G401.6 (cell line): ENCODE data around the gene PHF14.
"Not testable (repeated sequence)": the region's sequence is repeated elsewhere in the genome, so short reads cannot be mapped to it uniquely, and the experiment has no call there.

Source experiments
- FAIRE-seq: peaks from 2 replicates; lab custom pipeline; 2012; peaks lifted over from hg19 to GRCh38; lab: Jason Lieb, UNC

Gene PHF14

DNA sequence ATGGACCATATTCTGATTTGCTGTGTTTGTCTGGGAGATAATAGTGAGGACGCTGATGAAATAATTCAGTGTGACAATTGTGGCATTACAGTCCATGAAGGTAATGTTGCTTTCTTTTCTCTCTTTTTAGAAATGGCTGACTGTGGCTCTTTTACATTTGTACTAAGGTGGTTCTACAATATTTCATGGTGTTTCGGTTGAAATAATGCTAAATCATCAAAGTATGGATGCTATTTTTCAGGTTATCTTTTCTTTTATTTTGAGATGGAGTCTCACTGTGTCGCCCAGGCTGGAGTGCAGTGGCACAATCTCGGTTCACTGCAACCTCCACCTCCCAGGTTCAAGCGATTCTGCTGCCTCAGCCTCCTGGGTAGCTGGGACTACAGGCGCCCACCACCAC lies 17.1 kb downstream of the PHF14 start:
- FAIRE-seq = not testable (repeated sequence)

DNA sequence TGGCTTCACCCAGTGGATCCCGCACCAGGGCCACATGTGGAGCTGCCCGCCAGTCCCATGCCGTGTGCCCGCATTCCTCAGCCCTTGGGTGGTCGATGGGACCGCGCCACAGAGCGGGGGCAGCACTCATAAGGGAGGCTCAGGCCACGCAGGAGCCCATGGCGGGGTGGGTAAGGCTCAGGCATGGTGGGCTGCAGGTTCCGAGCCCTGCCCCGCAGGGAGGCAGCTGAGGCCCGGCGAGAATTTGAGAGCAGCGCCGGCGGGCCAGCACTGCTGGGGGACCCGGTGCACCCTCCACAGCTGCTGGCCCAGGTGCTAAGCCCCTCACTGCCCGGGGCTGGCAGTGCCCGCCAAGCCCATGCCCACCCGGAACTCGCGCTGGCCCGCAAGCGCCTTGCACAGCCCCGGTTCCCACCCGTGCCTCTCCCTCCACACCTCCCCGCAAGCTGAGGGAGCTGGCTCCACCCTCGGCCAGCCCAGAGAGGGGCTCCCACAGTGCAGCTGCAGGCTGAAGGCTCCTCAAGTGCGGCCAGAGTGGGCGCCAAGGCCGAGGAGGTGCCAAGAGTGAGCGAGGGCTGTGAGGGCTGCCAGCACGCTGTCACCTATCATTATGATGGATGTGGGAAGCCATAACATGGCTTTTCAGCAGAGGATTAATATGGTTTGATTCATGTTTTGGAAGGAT lies 22.0 kb downstream of the PHF14 start:
- FAIRE-seq = not testable (repeated sequence)

GRCh38 chr7:10998996-10999757 lies 25.5 kb downstream of the PHF14 start:
- no peak for FAIRE-seq

DNA sequence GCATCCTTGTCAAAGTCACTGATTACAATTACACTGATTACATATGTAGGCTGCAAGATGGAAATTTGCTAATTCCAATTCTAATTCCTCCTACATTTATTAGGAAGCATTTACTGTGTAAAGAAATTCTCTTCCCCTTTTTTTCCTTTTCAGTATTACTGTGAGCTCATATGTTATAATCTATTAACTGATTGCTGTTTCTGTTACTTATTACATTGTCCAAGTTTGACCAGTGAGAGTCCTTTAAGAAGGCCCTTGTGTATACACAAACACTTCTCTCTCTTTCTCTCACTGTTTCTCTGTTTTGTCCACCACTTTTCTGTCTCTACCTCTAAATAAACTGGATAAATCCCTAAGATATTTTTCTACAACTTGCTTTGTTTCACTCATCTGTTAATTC lies 31.5 kb downstream of the PHF14 start:
- peak; percentile 34 for FAIRE-seq

DNA sequence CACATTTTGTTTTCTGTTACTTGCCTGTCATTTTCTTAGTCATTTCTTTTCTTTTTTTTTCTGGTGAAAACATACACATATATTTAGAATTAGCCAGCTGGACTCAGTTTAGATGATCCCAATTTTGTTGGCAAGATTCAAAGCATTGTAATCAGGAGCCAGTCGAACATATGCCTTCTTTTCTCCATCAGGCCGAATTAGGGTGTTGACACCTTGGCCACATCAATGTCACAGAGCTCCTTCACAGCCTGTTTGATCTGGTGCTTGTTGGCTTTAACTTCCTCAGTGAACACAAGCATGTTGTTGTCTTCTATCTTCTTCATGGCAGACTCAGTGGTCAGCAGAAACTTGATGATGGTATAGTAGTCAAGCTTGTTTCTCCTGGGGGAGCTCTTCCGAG lies 32.6 kb downstream of the PHF14 start:
- FAIRE-seq = no peak

DNA sequence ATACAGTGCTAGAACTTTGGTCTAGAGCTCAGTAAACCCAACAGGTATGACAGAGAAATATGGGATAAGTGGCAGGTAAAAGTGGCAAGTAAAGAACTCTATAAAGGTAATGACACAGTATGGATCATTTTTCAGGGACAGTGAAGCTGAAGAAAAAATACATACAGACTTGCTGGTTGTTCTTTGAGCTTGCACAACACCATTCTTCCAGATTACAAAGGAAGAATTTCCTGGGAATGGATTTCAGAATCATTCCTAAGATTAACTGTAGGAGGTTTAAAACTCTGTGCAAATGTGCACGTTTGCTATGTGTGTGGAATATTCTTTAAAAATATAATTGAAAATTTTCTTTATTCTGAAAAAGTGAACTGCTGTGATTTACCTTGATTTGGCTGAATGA lies 36.0 kb downstream of the PHF14 start:
- no peak for FAIRE-seq

- no peak for FAIRE-seq
Measured at GRCh38 chr7:11021468-11021867, 47.8 kb downstream of the PHF14 start.

DNA sequence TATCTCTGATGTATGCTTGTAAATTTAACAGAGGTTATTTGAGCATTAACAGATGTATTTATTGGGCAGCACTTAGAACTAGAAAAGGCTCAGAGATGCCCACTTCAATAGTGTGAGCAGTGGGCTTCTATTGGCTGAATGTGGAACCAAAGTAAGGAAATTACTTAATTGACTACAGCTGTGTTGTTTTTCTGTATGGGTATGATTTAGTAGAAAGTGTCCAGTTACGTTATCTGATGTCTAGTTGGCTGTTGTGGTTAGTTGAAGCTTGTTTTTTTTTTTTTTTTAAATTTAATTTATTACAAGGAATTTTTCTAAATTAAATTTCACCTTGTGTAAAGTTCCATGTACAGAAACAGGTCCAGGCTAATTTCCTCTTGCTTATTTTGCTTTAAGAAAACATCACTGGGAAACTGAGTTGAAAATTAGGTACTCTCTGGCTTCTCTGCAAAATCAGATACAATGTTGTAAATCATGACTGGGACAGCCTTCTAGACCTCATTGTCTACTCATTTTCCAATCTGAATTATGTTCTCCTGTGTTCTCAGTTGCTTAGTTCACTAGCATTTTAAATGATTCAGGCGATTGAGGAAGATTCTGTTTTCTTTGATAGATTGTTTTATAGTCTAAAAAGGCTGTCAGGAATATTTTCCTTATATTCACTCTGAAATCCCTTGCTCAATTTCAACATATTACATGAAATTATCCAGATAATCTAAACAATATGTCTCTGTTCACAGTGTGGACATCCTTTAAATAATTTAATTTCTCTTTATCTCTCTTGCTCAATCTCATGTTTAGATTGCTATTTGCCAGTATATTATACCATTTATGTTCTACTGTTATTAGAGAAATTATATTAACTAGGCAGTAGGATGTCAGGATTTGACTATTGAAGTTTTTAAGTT lies 53.0 kb downstream of the PHF14 start:
- FAIRE-seq = no peak

DNA sequence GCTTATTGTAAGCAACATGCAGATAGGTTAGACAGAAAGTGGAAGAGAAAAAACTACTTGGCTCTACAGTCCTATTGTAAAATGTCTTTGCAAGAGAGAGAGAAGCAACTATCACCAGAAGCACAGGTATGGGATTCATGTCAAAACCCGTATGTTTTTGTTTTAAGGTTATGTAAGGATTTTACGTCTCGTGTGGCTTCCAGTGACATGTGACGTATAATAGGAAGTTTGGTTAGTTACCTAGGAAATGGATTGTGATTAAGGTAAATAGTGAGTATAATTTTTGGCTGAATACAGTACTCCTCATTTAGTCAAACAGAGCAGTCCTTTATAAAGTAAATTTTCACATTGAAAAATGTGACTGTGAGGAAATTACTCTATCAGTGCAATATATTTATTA lies 62.0 kb downstream of the PHF14 start:
- no peak for FAIRE-seq

DNA sequence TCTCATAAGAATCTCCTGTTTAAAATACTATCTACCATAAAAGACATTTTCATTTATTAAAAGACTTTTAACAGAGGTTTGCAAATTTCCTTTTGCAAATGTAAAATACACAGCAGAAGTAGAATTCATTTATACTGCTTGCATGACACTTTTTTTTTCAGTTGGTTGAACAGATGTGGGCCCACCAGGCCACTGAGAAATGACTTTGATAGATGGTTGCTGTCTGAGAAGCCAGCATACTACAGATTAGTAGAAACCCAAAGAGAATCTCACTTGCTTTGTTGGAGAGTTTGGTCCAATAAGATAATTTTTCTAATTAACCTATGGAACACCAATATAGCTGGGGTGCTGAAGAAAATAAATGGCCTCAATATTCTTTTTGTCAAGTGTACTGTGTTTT lies 66.3 kb downstream of the PHF14 start:
- FAIRE-seq = no peak

DNA sequence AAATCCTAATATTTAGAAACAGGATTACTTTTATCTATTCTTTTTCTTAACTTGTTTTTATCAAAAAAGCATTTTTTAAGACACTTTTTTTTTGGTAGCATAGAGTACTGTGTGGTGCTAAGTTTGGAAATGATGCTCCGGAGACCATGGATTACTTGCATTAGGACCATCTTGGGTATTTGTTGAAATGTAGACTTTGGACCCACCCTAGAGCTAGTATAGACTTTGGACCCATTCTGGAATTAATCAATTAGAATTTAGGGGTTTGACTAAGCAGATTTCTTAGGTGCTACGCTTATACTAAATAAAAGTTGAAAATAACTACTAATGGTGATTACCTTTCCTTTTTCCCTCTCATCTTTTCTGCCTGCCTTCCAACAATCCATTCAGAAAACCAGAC lies 80.4 kb downstream of the PHF14 start:
- no peak for FAIRE-seq

GRCh38 chr7:11060893-11061292 lies 87.2 kb downstream of the PHF14 start:
- peak; percentile 40 for FAIRE-seq

GRCh38 chr7:11062110-11062509 lies 88.4 kb downstream of the PHF14 start:
- no peak for FAIRE-seq

DNA sequence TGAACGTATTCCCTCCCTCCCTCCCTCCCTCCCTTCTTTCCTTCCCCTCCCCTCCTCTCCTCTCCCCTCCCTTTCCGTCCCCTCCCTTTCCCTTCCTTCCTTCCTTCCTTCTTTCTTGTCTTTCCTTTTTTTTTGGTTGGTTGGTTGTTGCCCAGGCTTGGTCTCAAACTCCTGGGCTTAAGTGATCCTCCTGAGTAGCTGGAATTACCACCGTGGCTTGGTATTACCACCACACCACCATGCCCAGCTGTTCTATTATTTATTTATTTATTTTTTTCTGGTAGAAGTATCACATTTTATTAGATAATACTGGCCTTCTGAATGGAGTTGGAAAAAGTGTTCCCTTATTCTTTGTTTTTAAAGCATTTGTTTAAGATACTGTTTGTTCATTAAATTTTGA lies 95.9 kb downstream of the PHF14 start:
- no peak for FAIRE-seq

GRCh38 chr7:11077816-11078215 lies 104.1 kb downstream of the PHF14 start:
- peak; percentile 19 for FAIRE-seq

DNA sequence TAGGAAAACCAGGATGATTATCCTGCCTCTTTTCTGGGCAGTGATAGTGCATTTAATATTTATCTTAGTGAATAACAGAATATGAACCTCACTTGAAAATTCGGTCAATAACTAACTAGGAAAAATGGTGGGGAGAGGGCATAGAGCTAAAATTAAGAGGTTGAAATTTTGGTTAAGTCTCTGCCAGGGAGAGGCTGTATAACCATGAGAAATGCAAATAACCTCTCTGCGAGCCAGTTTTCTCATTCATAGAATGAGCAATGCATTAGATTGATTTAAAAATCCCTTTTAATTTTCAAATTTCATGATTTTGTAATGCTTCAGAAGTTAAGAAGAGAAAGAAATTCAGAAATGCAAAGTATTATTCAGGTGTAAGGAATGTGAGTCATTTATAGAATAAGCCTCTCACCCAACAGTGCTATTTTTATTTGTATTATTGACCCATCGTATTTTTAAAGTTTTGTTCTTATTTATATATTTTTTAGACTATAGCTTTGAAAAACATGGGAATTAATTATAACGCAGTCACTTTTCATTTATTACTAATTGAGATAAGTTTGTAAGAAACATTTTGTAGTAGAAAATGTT lies 104.7 kb downstream of the PHF14 start:
- peak; percentile 94 for FAIRE-seq

DNA sequence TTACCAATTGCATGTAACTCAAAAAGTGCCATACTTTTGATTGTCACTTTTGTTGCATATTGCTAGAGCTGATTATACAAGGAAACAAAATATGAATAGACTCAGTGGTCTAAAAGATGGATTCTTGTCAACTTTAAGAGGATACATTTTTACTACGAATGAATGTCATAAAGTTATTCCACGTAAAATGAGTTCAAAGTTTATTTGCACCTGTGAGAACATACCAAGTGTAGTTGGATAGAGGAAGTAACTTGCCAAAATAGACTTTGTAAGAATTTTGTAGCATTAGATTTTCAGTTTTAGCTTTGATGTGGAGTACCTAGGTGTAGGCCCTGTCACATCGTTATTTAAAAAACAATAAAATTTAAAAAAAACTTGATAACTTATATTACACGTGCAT lies 106.2 kb downstream of the PHF14 start:
- peak; percentile 44 for FAIRE-seq

DNA sequence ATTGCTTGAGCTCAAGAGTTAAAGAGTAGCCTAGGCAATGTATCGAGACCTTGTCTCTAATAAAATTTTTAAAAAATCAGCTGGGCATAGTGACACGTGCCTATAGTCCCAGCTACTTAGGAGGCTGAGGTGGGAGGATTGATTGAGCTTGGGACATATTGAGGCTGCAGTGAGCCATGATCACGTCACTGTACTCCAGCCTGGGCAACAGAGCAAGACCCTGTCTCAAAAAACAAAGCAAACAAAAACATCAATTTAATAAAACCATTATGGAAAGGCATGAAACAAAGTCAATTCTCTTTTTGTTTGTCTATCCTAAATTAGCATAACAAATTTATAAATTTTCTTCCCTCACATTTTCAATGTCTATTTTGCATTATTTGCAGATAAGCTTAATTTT lies 108.4 kb downstream of the PHF14 start:
- FAIRE-seq = peak; percentile 61

- FAIRE-seq = no peak
Measured at GRCh38 chr7:11082552-11083213, 109.0 kb downstream of the PHF14 start.

DNA sequence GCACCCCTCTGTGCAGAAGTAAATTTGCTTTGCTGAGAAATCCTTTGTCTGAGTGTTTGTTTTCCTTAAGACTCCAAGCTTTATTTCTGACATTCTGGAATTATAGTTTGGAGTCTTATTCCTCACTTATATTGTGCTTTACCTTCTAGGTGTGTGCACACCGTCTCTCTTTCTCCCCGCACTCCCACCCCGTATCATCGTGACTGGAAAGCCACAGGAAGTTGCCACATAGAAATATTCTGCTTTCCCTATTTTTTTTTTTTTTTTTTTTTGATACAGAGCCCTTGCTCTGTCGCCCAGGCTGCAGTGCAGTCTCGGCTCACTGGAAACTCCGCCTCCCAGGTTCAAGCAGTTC lies 109.5 kb downstream of the PHF14 start:
- FAIRE-seq = no peak

DNA sequence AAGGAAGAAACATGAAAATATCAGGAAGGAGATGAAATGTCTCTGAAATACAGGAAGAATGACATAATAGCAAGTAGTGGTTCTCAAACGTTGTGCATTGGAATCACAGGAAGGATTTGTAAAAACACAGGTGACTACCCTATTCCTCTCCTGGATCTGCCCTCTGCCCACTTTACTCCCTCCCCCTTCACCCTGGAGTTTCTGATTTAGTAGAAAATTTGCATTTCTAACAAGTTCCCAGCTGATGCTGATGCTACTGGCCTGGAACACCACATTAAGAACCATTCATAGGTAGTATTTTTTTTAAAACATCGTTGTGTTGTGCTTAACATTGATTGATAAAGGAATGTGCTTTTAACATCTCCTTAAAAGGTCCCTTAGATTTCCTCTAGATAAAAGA lies 130.9 kb downstream of the PHF14 start:
- no peak for FAIRE-seq

DNA sequence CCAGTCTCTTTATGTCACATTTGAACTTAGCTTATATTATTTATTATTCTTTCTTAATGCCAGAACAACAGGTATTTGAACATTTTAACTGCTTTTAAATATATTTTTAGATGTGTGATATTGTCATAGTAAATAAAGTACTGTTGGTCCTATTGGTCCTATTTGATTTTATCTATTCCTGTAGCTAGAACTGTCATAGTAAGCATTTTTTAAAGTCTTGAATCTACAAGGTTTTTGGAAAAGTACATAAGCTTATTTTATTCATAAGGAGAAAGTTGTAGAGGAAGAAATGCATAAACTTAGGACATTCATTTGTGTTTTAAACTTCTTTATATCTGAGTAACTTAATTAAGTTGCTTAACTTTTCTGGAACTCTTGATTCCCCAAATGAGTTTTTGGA lies 136.0 kb downstream of the PHF14 start:
- FAIRE-seq = no peak
